Cardiac muscle cell (in vitro differentiated cells and primary cell): ENCODE results near the gene CLEC7A. TPM values are rescaled to one million over a fixed set of nuclear protein-coding genes. Genes with fewer than 3 reads are reported as not detected.

Source experiments
- DNase-seq, 2 donors: peaks; one replicate each; pipeline versions ENCODE4 v3.0.0 to v3.0.0-alpha.2; 2010 to 2017; ENCODE audit warnings: low read depth in 1 of 2, low spot score in 1 of 2
- H3K27ac ChIP-seq: fragments of 200-600 bp; sonication (generic); 2 replicates; pipeline ENCODE4 v1.5.1; 2016
- H3K27me3 ChIP-seq: fragments of 200-600 bp; sonication (generic); 2 replicates; pipeline ENCODE4 v1.6.0; 2016; ENCODE audit warnings: control low read depth
- H3K36me3 ChIP-seq: fragments of 200-600 bp; sonication (generic); 2 replicates; pipeline ENCODE4 v1.5.1; 2016; ENCODE audit warnings: control low read depth
- H3K4me1 ChIP-seq: fragments of 200-600 bp; sonication (generic); 2 replicates; pipeline ENCODE4 v1.8.1; 2017; ENCODE audit warnings: low read depth, mild to moderate bottlenecking, mixed run types
- H3K4me3 ChIP-seq: fragments of 200-600 bp; sonication (generic); 2 replicates; pipeline ENCODE4 v1.5.1; 2016; ENCODE audit warnings: mild to moderate bottlenecking
- H3K9me3 ChIP-seq: fragments of 200-600 bp; sonication (generic); 2 replicates; pipeline ENCODE4 v1.5.1; 2017; ENCODE audit warnings: low read depth, mild to moderate bottlenecking, control low read depth
- CTCF ChIP-seq: IDR thresholded peaks from 2 replicates; pipeline ENCODE4 v1.5.1; 2012; ENCODE audit warnings: low read depth, mild to moderate bottlenecking, low read length
- polyA plus RNA-seq: library from polyadenylated mRNA; unstranded; fragments of >200 nt; fragmentation: Nextera tagmentation; extraction: Ambion mirVana; gene quantifications from 2 replicates; pipeline ENCODE4 v1.2.1, GENCODE V29; 2016
- total RNA-seq: library from RNA; depleted of rRNA; stranded (reverse); fragments of >200 nt; gene quantifications from 2 replicates; pipeline ENCODE4 v1.2.3, GENCODE V29; 2016

CLEC7A gene
- total and polyA plus RNA-seq, 2 experiments from 2014 or later = not detected

DNA sequence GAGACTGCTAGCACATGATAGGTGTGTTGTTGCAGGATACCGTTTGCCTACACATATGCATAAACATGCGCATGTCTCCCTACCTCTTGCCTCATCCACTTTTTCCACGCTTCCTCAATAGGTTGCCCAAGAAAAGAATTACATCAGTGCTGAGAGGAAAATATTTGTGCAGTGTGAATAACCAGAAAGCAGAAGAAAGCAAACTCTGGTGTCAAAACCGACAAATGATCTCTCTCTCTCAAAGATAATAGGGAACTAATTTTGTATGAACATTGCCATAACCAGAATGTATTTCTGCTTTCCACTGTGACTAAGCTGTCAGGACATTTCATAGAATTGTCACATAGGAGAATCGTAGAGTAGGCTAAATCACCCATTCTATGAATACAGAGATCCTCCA, 1.3 kb downstream of the CLEC7A start:
- Histone ChIP-seq H3K4me3 (no peak overlapping the region), H3K4me1 (peaks cover 15% of the 10 kb centered on the region), H3K36me3 (no peaks in the 10 kb centered on the region), H3K27me3 (peaks cover 62% of the 10 kb centered on the region), H3K9me3 (no peaks in the 10 kb centered on the region), H3K27ac (no peak overlapping the region)
- no peak for DNase-seq
- no peak for TF ChIP-seq CTCF

DNA sequence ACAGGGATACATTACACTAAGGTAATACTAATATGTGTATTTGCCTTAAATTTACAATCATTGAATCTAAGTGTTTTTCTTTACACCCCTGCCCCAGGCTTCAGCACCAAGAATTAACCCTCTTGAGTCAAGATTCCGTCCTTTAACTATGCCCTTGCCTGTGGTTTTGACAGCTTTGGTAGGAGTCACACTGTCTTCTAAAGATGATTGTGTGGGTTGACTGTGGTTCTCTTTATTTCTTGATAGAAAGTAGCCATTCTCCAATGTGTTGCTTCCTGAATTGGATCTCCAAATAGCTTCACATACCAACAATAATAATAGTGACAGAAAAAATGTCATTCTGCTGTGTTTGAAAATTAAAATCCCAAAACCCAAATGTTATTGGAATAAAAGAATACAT, 3.6 kb downstream of the CLEC7A start:
- peaks cover 50% of the 10 kb centered on the region for H3K27me3 ChIP-seq
- no peak for TF ChIP-seq CTCF
- no peaks in the 10 kb centered on the region for H3K36me3 ChIP-seq
- DNase-seq = no peak
- H3K9me3 ChIP-seq = no peaks in the 10 kb centered on the region
- H3K4me3 ChIP-seq = no peak overlapping the region
- no peak overlapping the region for H3K27ac ChIP-seq
- H3K4me1 ChIP-seq = peaks cover 11% of the 10 kb centered on the region

GRCh38 chr12:10122689-10123088, 7.3 kb downstream of the CLEC7A start:
- Histone ChIP-seq H3K27ac (no peak overlapping the region), H3K36me3 (no peaks in the 10 kb centered on the region), H3K27me3 (peaks cover 36% of the 10 kb centered on the region), H3K9me3 (no peaks in the 10 kb centered on the region), H3K4me3 (no peak overlapping the region), H3K4me1 (no peaks in the 10 kb centered on the region)
- no peak for DNase-seq
- TF ChIP-seq CTCF = no peak

DNA sequence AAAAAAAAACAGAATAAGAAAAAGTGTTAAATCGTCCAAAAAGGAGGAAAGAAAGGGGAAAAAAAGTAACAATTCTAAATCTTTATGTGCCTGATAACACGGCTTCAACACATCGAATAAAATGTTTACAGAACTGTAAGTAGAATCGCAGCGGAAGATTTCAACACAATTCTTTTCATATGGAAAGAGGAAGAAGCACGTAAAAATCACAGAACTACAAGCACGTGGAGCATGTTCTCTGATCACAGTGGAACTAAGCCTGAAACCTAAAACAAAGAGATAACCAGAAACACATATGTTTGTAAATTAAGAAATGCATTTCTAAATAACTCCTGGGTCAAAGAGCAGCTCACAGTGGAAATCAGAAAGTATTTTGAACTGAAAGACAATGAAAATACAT, 8.7 kb downstream of the CLEC7A start:
- H3K4me3 ChIP-seq = no peak overlapping the region

GRCh38 chr12:10119066-10119465, 10.9 kb downstream of the CLEC7A start:
- Histone ChIP-seq H3K4me3 (no peak overlapping the region), H3K27ac (no peak overlapping the region), H3K27me3 (peaks cover 14% of the 10 kb centered on the region), H3K9me3 (no peaks in the 10 kb centered on the region), H3K36me3 (no peaks in the 10 kb centered on the region), H3K4me1 (no peaks in the 10 kb centered on the region)
- no peak for TF ChIP-seq CTCF
- DNase-seq = no peak

More for the DNA sequence above, 8.7 kb downstream of the CLEC7A start:
- Histone ChIP-seq H3K36me3 (no peaks in the 10 kb centered on the region), H3K27me3 (peaks cover 26% of the 10 kb centered on the region), H3K27ac (no peak overlapping the region), H3K9me3 (no peaks in the 10 kb centered on the region), H3K4me1 (no peaks in the 10 kb centered on the region)
- no peak for TF ChIP-seq CTCF
- DNase-seq = no peak

DNA sequence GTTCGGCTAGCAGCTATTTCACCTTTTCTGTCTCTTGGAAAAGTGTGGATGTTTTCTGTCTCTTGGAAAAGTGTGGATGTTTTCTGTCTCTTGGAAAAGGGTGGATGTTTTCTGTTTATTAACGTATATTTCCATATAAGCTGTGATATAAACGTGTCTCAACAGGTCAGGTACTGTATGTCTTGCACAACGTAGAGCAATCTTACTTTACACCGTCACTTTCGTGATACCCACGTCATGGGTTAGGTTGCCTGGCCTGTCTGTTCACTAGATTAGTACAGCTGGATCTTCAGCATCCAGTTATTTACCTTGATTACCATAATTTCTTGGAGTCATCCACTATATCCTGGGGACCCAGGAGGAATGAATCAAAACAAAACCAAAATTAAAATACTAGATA, 14.1 kb downstream of the CLEC7A start:
- peaks cover 14% of the 10 kb centered on the region for H3K27me3 ChIP-seq
- no peaks in the 10 kb centered on the region for H3K4me1 ChIP-seq
- H3K4me3 ChIP-seq = no peak overlapping the region
- no peaks in the 10 kb centered on the region for H3K9me3 ChIP-seq
- H3K27ac ChIP-seq = no peak overlapping the region
- no peak for TF ChIP-seq CTCF
- no peak for DNase-seq
- no peaks in the 10 kb centered on the region for H3K36me3 ChIP-seq
